ENCODE measurements around the gene GALC. TPM values are rescaled to one million over a fixed set of nuclear protein-coding genes. Genes with fewer than 3 reads are reported as not detected.

GALC gene
- total and polyA plus RNA-seq, 7 donors: 3.0 to 22.8 (median 11.3) TPM

GRCh38 chr14:87995500-87996290 is 2.7 kb upstream of the GALC start:
- WGBS, 2 donors: 63 to 68% methylated on average over 6 of the region's 6 CpGs
- Histone ChIP-seq H3K36me3 (no peaks in the 10 kb centered on the region), H3K27ac (no peak overlapping the region), H3K4me3 (no peak overlapping the region), H3K27me3 (no peaks in the 10 kb centered on the region), H3K9me3 (no peaks in the 10 kb centered on the region), H3K4me1 (peaks cover 0 to 18% (median 8%) of the 10 kb centered on the region in 4 donors)
- intact Hi-C loops (cut with DNase I): no loop called here
- DNase-seq: no peak
- no peak for TF ChIP-seq EP300 (IDR thresholded peaks at IDR 0.05)
- no peak for TF ChIP-seq POLR2A (IDR thresholded peaks at IDR 0.05)
- TF ChIP-seq CTCF (IDR thresholded peaks at IDR 0.05): no peak
- TF ChIP-seq POLR2AphosphoS5 (IDR thresholded peaks at IDR 0.05): no peak

GRCh38 chr14:87994974-87995373 is 2.0 kb upstream of the GALC start:
- intact Hi-C loops (cut with DNase I): loop anchor here (5.0 kb wide), 2 partner anchors 392 to 557 kb away; partner anchors contain the start of gene SPATA7
- H3K27ac ChIP-seq: no peak overlapping the region
- TF ChIP-seq POLR2AphosphoS5 (IDR thresholded peaks at IDR 0.05): no peak
- no peak for TF ChIP-seq CTCF (IDR thresholded peaks at IDR 0.05)
- TF ChIP-seq EP300 (IDR thresholded peaks at IDR 0.05): no peak
- no peak for TF ChIP-seq POLR2A (IDR thresholded peaks at IDR 0.05)
- WGBS, 2 donors: 78 to 87% methylated on average over 6 of the region's 6 CpGs
- H3K27me3 ChIP-seq: no peaks in the 10 kb centered on the region
- DNase-seq: no peak
- no peaks in the 10 kb centered on the region for H3K36me3 ChIP-seq
- no peaks in the 10 kb centered on the region for H3K9me3 ChIP-seq
- peaks cover 0 to 18% (median 8%) of the 10 kb centered on the region in 4 donors for H3K4me1 ChIP-seq
- H3K4me3 ChIP-seq: no peak overlapping the region

GRCh38 chr14:87992346-87992717 is 650 bp downstream of the GALC start:
- H3K9me3 ChIP-seq: no peaks in the 10 kb centered on the region
- peak overlapping the region; percentile 69 to 86 (median 84) for H3K4me3 ChIP-seq
- no peaks in the 10 kb centered on the region for H3K36me3 ChIP-seq
- WGBS, 2 donors: 20 to 56% methylated on average over 20 of the region's 20 CpGs
- H3K27me3 ChIP-seq: no peaks in the 10 kb centered on the region
- TF ChIP-seq POLR2A (IDR thresholded peaks at IDR 0.05) (no peak), CTCF (IDR thresholded peaks at IDR 0.05) (no peak), EP300 (IDR thresholded peaks at IDR 0.05) (no peak), POLR2AphosphoS5 (IDR thresholded peaks at IDR 0.05) (no peak)
- intact Hi-C loops (cut with DNase I): loop anchor here (5.0 kb wide), 2 partner anchors 395 to 560 kb away; partner anchors contain the start of gene SPATA7
- peaks cover 0 to 18% (median 8%) of the 10 kb centered on the region in 4 donors for H3K4me1 ChIP-seq
- peak overlapping the region; percentile 91 to 98 (median 94) for H3K27ac ChIP-seq
- no peak for DNase-seq

GRCh38 chr14:87990682-87991081 is 2.3 kb downstream of the GALC start:
- Histone ChIP-seq H3K4me1 (peaks cover 0 to 18% (median 8%) of the 10 kb centered on the region in 4 donors), H3K9me3 (no peaks in the 10 kb centered on the region), H3K36me3 (peaks cover 0 to 5% (median 0%) of the 10 kb centered on the region in 4 donors), H3K27me3 (no peaks in the 10 kb centered on the region), H3K27ac (no peak overlapping the region), H3K4me3 (no peak overlapping the region)
- no peak for DNase-seq
- TF ChIP-seq POLR2A (IDR thresholded peaks at IDR 0.05): no peak
- TF ChIP-seq EP300 (IDR thresholded peaks at IDR 0.05): no peak
- TF ChIP-seq POLR2AphosphoS5 (IDR thresholded peaks at IDR 0.05): no peak
- TF ChIP-seq CTCF (IDR thresholded peaks at IDR 0.05): no peak
- 56 to 85% methylated on average over 4 of the region's 4 CpGs for WGBS, 2 donors
- intact Hi-C loops (cut with DNase I): loop anchor here (5.0 kb wide), 2 partner anchors 397 to 562 kb away; partner anchors contain the start of gene SPATA7

All from sigmoid colon (tissue), 7 donors.